GM19035 (cell line): ENCODE data around the gene LRP1.

Experiments used
- ATAC-seq: cut with Tn5 transposase; IDR thresholded peaks from one replicate; pipeline ENCODE4 v1.9.1; 2021; ENCODE audit not compliant: unreplicated experiment

The LRP1 gene

DNA sequence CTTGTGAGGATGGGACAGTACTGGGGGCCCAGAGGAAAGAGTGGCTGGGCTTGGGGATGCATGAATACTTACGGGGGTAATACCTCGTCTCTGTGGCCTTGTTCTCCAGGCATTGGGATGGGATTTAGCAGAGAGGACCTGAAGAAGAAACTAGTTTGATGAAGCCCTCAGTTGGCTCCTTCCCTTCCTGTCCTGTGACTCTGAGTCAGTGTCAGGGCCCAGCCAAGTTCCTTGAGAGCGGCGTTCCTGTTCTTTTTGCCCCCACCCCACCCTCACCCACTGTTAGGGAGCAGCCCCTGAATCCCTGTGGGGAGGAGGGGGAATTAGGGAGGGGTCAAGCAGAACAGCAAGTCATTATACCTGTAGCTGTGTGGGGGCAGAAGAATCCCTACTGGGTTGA lies 24.4 kb downstream of the LRP1 start:
- ATAC-seq: no peak

DNA sequence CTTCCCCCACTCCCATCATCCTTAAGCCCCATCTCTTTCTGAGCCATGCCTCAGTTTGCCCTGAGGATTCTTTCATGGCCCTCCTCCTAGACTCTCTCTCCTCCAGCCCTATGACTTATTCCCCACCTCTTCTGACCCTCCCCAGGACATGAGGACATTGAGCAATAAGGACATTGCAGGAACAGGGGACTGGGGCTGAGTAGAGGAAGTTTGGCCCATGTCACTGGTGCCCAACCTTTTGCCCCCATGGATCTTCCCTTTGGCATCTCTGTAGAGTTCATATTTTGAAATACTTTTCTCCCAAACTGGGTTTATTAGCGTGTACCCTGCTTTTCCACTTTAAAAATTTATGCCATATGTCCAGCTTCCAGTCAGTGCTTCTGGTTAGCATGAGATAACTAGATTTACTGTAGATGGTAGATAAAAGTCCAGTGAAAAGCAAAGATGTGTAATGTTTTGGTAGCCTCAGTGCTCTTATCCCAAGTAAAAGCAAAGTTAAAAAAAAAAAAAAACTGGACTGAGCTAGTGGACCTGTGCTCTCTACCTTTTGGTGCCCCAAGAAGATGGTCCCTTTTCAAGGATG lies 25.2 kb downstream of the LRP1 start:
- ATAC-seq: no peak

DNA sequence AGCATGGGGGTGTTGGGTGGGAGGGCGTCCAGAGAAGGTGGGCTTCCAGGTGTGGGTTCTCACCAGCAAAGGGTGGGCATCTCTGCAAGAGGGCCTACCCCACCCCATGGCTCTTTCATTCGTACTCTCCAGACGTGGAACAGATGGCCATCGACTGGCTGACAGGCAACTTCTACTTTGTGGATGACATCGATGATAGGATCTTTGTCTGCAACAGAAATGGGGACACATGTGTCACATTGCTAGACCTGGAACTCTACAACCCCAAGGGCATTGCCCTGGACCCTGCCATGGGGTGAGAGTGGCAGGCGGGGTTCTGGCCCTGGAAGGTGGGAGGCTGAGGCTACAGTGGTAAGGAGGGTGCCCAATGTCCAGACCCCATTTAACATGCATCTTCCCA lies 25.8 kb downstream of the LRP1 start:
- no peak for ATAC-seq

DNA sequence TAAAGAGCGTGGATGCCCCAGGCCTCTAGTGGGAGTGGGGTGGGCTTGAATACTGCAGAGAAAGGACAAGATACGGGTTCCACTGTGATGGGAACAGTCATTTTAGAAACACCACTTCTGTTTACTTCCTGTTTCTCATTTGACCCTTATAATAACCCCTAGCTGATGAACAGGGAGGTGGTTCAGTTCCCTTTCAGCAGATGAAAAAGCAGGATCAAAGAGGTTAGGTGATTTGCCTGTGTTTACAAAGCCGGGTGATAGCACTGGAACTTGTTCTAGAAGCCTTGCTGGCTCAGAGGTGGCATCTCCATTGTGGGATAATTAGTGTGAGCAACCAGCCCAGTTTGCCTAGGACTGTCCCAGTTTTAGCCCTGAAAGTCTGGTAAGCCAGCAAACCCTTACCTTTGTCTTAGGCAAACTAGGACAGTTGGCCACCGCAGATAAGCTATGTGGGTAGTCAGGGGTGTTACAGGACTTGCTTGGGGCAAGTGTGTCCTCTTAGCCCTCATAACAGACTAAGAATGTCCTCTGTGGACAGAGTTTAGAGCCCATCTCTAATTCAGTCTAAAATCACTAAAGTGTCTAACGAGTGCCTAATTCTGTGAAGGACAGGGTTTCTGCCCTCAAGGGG lies 26.6 kb downstream of the LRP1 start:
- ATAC-seq: no peak

DNA sequence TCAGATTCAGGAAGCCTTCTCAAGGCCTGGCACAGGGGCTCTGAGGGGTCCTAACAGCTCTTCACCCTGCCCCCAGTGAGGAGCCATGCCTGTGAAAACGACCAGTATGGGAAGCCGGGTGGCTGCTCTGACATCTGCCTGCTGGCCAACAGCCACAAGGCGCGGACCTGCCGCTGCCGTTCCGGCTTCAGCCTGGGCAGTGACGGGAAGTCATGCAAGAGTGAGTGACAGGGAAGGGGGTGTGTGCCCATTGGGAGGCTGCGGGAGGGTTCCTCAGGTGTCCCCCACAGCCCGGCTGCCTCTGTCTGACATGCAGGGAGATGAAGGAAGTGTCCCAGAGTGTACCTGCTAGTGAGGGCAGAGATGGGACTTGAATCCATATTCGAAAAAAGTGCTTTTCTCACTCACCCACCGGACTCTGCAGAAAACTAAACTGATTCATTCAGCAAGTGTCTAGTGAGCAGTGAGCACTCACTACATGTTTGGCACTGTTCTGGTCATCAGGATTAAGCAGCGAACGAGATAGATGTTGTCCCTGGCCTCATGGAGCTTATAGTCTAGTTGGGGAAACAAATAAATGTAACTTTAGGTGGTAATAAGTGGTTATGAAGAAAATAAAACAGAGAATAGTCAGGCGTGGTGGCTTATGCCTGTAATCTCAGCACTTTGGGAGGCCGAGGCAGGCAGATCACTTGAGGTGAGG lies 28.6 kb downstream of the LRP1 start:
- no peak for ATAC-seq

DNA sequence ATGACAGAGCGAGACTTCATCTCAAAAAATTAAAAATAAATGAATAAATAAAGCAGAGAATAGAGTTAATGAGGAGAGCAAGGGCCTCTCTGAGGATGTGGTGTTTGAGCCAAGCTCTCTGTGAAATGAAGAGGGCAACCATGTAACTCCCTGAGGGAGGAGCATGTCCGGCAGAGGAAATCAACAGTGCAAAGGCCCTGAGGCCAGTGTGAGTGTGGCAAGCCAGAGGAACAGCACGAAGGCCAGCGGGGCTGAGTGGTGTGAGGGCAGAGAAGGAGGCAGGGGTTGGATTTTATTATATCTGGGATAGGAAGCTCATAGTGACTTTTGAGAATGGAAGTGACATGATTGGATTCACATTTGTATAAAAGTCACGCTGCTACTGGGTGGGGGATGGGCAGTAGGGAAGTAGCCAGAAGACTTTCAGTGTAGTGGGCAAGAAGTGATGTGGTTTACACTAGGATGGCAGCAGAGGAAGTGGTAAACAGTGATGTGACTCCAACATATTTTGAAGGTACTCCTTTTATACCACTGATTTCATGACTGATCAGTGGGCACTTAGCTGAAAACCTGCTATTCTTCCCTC lies 29.4 kb downstream of the LRP1 start:
- no peak for ATAC-seq

DNA sequence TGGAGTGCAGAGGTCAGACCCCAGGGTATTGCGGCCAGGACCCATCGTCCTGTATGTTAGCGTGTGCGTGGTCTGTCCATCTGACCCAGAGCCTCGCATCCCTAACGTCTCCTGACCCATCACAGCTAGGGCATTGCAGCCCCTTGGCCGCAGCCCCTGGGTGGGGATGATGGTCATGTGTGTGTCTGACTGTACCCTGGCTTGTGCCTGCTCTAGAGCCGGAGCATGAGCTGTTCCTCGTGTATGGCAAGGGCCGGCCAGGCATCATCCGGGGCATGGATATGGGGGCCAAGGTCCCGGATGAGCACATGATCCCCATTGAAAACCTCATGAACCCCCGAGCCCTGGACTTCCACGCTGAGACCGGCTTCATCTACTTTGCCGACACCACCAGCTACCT lies 29.9 kb downstream of the LRP1 start:
- no peak for ATAC-seq

DNA sequence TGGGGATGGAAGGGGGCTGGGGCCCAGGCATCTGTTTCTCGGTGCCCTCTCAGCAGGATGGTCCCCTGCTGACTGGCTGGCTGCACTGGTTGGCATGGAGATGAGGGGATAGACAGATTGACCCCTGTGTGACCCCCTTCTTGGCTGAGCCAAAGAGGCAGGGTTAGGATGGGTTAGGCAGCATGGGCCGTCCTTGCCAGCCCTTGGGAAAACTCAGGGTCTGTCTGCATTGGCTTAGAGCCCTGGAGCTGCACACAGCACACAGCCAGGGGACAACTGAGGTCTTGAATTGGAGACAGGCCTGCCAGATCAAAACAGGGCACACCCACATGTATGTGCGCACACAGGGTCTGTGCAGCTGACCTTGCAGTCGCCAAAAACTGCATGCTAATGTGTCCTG lies 30.4 kb downstream of the LRP1 start:
- no peak for ATAC-seq

DNA sequence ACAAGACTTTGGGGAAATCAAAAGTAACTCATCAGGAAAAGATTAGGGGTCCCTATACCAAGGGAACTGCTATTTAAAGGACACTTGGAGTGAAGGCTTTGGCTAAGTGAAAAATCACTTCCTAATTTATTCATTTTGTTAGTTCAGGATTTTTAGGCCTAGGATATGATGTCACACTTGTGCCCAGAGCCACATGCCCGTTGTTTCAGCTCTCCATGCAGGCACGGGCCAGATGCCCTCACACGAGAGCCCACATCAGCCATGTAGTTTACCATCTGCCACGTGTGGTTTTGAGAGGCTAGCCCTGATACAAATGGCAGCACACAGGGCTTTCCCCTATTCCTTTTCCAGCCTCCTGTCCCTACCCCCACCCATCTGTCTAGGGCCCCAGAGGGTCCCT lies 31.0 kb downstream of the LRP1 start:
- ATAC-seq: no peak

DNA sequence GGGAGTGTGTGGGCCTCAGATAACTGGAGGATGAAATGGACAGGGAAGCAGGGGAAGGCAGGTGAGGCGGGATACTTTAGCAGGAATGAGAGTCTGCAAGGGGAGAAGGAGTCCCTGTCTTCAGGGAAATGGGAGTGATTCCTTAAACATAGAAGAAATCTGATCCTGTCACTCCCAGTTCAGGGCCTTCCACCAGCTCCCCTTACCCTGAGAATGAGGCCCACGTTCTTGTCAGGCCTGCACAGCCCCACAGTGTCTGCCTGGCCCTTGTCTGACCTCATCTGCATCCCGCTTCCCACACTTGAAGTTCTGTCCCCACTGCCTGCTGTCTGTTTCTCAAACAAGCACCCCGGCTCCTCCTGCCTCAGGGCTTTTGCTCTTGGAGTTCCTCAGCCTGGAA lies 31.8 kb downstream of the LRP1 start:
- no peak for ATAC-seq

DNA sequence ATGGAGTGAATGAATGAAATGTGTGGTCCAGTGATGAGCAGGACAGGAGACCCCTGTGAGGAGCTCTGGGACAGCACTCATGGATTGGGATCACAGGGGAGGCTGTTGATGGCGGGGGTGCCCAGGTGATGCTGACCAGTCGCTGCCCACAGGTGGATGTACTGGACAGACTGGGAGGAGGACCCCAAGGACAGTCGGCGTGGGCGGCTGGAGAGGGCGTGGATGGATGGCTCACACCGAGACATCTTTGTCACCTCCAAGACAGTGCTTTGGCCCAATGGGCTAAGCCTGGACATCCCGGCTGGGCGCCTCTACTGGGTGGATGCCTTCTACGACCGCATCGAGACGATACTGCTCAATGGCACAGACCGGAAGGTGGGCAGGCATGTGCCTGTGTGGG lies 32.5 kb downstream of the LRP1 start:
- no peak for ATAC-seq

DNA sequence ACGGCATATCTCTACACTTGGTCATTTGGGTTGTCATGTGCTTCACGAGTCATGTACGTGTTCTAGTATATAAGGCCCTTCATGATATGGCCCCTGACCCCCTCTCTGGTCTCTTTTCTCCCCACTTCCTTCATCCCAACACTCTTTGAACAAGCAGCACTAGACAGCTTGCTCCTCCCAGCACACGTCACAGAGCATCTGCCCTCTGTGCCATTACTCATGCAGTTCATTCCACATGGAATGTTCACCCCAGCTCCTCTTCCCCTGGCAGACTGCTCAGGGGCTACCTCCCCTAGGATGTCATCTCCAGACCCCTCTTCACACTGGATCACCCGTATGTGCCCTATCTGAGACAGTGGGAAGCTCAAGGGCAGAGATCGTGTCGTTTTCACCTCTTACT lies 33.2 kb downstream of the LRP1 start:
- ATAC-seq: no peak

DNA sequence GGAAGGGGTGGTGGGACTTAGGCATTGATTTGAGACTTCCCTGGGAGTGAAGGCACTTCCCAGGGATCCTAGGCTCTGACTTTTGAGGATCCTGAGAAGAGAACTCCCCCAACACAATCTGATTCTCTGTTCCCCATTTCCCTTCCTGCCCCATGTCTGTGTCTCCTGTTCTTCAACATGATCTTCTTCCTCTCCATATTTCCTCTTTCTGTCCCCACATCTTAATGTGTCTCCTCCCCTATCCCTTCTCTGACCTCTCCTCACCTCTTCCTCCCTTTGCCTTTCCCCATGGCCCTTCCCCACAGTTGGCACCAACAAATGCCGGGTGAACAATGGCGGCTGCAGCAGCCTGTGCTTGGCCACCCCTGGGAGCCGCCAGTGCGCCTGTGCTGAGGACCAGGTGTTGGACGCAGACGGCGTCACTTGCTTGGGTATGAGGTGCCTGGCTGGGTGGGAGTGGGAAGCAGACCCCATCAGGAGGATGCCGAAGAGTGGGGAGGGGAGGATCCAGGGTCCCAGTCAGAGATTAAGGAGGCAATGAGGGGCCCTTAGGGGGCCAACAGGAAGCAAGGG lies 34.4 kb downstream of the LRP1 start:
- ATAC-seq: no peak

DNA sequence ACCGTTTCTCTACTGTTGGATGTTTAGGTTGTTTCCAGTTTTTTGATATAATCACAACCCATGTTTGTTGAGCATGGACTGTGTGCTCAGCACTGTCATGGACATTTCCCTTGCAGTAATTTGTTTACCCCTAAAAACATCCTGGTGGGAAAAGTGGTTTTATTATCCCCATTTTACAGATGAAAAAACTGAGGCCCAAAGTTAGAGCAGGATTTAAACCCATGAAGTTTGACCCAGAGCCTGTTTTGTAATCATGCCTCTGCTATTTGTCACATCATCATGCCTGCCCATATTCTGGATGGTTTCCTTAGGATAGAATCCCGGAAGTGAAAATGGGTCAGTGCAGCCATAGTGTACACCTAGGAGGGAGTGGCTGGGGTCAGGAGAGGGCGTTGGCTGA lies 36.2 kb downstream of the LRP1 start:
- ATAC-seq: no peak

DNA sequence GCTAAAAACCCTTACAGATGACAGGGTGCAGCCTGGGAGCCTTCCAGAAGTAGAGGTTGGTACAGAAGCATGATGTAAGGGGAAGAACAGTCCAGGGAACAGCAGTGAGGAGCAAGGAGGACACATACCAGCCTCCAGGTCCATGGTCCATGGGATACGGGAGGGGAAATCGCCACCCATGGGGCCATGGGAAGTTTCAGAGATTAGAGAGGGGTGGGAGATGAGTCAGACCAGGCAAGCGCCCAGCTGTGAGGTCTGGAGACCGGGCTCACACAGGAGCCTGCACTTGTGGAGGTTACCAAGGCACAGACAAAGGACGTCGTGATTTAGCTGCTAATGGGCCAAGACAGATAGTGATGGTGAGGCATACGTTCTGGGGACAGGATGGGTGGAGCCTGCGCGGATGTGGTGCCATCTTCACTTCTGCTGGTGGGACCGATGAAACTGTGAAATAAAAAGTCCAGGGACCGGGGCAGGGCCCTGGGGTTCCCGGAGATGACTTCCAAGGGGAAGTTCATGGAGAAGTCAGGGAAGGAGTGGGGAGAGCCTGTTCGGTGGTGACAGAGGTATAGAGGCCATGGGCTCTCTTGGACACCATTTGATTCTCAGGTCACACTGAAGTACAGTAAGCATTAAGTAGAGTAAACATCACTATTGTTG lies 36.8 kb downstream of the LRP1 start:
- ATAC-seq: no peak

DNA sequence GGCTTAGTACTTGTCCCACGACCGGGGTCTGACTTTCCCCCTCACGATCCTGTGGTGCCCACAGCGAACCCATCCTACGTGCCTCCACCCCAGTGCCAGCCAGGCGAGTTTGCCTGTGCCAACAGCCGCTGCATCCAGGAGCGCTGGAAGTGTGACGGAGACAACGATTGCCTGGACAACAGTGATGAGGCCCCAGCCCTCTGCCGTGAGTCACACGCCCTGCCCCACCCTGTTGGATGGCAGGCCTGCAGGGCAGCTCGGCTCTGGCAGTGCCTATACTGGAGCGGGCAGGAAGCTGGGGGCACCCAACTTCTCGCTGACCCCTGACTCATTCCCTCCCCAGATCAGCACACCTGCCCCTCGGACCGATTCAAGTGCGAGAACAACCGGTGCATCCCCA lies 37.5 kb downstream of the LRP1 start:
- no peak for ATAC-seq

DNA sequence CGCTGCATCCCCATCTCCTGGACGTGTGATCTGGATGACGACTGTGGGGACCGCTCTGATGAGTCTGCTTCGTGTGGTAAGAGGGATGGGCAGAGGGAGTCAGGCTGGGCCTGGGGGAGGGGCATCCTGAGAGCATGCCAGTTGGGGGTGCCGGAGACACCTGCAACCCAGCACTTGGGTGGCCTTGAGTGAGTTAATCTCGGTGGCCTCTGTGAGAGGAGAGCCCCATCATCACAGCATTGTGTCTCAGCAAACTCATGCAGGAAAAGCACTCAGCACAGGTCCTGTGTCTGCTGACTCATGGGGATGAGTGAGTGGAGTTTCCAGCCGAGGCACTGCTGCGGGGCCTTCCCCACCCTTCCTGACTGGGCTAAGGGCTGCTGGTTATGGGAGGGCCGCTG lies 38.7 kb downstream of the LRP1 start:
- ATAC-seq: no peak

DNA sequence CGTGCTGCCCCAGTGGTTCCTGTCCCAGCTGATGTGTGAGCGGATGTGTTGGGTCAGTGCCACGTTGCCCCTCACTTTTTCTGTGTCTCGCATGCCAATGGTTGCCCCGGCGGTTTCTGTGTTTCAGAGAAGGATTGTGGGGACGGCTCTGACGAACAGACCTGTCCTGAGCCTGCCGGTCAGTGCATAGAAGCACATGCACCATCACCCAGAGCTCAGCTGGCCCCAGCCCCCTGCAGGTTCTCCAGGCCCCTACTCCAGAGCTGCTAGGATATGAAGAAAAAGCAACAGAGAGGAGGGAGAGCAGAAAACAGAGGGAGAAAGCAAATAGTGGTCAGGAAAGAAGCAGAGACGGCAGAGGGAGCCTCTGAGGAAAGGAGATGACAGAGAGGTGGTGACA lies 39.8 kb downstream of the LRP1 start:
- ATAC-seq: no peak

DNA sequence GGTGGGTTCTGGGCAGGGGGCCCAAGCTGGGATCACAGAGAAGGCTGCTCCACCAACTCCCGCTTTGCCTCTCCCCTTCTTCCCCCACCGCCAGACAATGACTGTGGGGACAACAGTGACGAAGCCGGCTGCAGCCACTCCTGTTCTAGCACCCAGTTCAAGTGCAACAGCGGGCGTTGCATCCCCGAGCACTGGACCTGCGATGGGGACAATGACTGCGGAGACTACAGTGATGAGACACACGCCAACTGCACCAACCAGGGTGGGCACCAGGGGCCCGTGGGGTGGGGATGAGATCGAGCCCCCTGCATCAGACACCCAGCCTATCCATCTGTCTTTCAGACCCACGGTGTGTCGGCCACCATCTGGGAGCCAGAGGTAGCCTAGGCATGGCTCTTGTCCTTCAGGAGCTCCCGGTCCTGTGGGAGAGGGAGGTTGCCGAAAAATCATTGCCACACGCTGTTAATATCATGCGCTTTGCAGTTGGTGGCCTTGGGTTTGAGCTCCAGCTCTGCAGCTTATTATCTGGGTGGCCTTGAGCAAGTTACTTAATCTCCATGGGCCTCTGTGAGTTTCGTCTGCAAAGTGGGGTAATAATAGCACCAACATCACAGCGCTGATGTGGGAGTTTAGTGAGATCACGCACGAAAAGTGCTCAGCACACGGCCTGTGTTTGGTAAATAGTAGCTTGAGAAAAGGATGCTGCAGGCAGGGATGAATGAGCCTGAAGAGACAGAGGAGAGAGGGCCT lies 40.9 kb downstream of the LRP1 start:
- no peak for ATAC-seq

DNA sequence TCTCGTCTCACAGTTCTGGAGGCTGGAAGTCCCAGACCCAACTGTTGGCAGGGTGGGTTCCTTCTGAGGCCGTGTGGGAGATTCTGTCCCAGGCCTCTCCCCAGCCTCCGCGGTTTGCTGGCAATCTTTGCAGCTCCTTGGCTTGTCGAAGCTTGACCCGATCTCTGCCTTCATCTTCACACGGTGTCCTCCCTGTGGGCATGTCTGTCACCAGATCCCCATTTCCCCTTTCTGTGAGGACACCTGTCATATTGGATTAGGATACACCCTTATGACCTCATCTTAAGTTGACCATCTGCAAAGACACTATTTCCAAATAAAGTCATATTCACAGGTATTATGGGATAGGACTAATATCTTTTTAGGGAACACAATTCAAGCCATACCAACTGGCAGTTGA lies 41.7 kb downstream of the LRP1 start:
- ATAC-seq: no peak

DNA sequence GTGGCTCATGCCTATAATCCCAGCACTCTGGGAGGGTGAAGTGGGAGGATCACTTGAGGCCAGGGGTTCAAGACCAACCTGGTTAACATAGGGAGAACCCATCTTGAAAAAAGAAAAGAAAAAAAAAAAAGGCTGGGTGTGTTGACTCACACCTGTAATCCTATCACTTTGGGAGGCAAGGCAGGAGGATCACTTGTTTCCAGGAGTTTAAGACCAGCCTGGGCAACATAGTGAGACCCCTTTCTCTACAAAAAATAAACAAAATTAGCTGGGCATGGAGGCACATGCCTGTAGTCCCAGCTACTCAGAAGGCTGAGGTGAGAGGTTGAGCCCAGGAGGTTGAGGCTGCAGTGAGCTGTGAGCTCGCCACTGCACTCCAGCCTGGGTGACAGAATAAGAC lies 42.1 kb downstream of the LRP1 start:
- no peak for ATAC-seq
